A549 (cell line): ENCODE results near the gene BANF2.
"Not testable (repeated sequence)": the region's sequence is repeated elsewhere in the genome, so short reads cannot be mapped to it uniquely, and the experiment has no call there.

Experiments
- BHLHE40 ChIP-seq: IDR thresholded peaks from 2 replicates; pipeline ENCODE4 v1.6.1; 2012; ENCODE audit warnings: low read depth, low read length, inconsistent platforms
- CBX2 ChIP-seq: fragments of 200-600 bp; sonication (generic); IDR thresholded peaks from 2 replicates; pipeline ENCODE4 v1.6.1; 2016; ENCODE audit warnings: low read depth, mild to moderate bottlenecking, borderline replicate concordance
- CHD4 ChIP-seq: fragments of 200-600 bp; sonication (generic); IDR thresholded peaks from 2 replicates; pipeline ENCODE4 v1.6.1; 2016; ENCODE audit warnings: antibody characterized with exemption, mild to moderate bottlenecking, borderline replicate concordance
- EHMT2 ChIP-seq: fragments of 200-600 bp; sonication (generic); IDR thresholded peaks from 2 replicates; pipeline ENCODE4 v1.6.1; 2016; ENCODE audit warnings: antibody characterized with exemption, low read depth, mild to moderate bottlenecking, moderate library complexity
- HEYL ChIP-seq: fragments of 250-450 bp; sonication (Bioruptor Pico); IDR thresholded peaks from 2 replicates; pipeline ENCODE4 v1.8.0; 2021; ENCODE audit warnings: mild to moderate bottlenecking, moderate library complexity
- HOXA7 ChIP-seq: fragments of 250-450 bp; sonication (Bioruptor Pico); IDR thresholded peaks from 2 replicates; pipeline ENCODE4 v1.5.0; 2020; ENCODE audit warnings: mild to moderate bottlenecking, moderate library complexity
- JUN ChIP-seq, 2 experiments: fragments of >200 bp; sonication (Bioruptor Twin); formaldehyde crosslinking; IDR thresholded peaks; 2 replicates in 1 of 2; 3 replicates in 1 of 2; pipeline ENCODE4 v1.6.1; 2016 to 2017
- RFX5 ChIP-seq: fragments of 450-650 bp; IDR thresholded peaks from 2 replicates; pipeline ENCODE4 v1.7.1; 2014; ENCODE audit warnings: antibody characterized with exemption, mild to moderate bottlenecking, moderate library complexity
- ZFP36 ChIP-seq: fragments of 450-650 bp; IDR thresholded peaks from 2 replicates; pipeline ENCODE4 v1.6.1; 2014; ENCODE audit warnings: borderline replicate concordance; ENCODE audit not compliant: partially characterized antibody
- TF ChIP-seq, protein P1 (sequence below): fragments of >200 bp; sonication (Bioruptor Twin); formaldehyde crosslinking; IDR thresholded peaks from 3 replicates; pipeline ENCODE4 v1.5.1; 2016
- TF ChIP-seq, protein P2 (sequence below): IDR thresholded peaks from 2 replicates; pipeline ENCODE4 v1.6.1; 2012
- TF ChIP-seq, protein P3 (sequence below): fragments of 450-650 bp; IDR thresholded peaks from 2 replicates; pipeline ENCODE4 v1.6.1; 2014; ENCODE audit warnings: antibody characterized with exemption
- TF ChIP-seq, protein P4 (sequence below): fragments of 200-600 bp; sonication (generic); IDR thresholded peaks from 2 replicates; pipeline ENCODE4 v1.6.1; 2016; ENCODE audit warnings: antibody characterized with exemption, mild to moderate bottlenecking, moderate library complexity
- TF ChIP-seq, protein P5 (sequence below): fragments of 150-350 bp; IDR thresholded peaks from 2 replicates; pipeline ENCODE4 v1.6.1; 2014; ENCODE audit warnings: low read depth, mild to moderate bottlenecking, low read length

DNA sequence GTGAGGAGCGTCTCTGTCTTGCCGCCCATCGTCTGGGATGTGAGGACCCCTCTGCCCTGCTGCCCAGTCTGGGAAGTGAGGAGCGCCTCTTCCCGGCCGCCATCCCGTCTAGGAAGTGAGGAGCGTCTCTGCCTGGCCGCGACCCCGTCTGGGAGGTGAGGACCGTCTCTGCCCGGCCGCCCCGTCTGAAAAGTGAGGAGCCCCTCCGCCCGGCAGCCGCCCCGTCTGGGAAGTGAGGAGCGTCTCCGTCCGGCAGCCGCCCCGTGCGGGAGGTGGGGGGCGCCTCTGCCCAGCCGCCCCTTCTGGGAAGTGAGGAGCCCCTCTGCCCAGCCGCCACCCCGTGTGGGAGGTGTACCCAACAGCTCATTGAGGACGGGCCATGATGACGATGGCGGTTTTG, 79.2 kb downstream of the BANF2 start:
- TF ChIP-seq ZFP36; BHLHE40; CHD4; EHMT2; CBX2; JUN (IDR thresholded peaks at IDR 0.05); RFX5; HEYL (CRISPR knock-in tag); HOXA7: not testable (repeated sequence)
- TF ChIP-seq, protein P1, sequence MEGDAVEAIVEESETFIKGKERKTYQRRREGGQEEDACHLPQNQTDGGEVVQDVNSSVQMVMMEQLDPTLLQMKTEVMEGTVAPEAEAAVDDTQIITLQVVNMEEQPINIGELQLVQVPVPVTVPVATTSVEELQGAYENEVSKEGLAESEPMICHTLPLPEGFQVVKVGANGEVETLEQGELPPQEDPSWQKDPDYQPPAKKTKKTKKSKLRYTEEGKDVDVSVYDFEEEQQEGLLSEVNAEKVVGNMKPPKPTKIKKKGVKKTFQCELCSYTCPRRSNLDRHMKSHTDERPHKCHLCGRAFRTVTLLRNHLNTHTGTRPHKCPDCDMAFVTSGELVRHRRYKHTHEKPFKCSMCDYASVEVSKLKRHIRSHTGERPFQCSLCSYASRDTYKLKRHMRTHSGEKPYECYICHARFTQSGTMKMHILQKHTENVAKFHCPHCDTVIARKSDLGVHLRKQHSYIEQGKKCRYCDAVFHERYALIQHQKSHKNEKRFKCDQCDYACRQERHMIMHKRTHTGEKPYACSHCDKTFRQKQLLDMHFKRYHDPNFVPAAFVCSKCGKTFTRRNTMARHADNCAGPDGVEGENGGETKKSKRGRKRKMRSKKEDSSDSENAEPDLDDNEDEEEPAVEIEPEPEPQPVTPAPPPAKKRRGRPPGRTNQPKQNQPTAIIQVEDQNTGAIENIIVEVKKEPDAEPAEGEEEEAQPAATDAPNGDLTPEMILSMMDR = not testable (repeated sequence)
- TF ChIP-seq, protein P2, sequence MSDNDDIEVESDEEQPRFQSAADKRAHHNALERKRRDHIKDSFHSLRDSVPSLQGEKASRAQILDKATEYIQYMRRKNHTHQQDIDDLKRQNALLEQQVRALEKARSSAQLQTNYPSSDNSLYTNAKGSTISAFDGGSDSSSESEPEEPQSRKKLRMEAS = not testable (repeated sequence)
- TF ChIP-seq, protein P3, sequence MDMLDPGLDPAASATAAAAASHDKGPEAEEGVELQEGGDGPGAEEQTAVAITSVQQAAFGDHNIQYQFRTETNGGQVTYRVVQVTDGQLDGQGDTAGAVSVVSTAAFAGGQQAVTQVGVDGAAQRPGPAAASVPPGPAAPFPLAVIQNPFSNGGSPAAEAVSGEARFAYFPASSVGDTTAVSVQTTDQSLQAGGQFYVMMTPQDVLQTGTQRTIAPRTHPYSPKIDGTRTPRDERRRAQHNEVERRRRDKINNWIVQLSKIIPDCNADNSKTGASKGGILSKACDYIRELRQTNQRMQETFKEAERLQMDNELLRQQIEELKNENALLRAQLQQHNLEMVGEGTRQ = not testable (repeated sequence)
- TF ChIP-seq, protein P4, sequence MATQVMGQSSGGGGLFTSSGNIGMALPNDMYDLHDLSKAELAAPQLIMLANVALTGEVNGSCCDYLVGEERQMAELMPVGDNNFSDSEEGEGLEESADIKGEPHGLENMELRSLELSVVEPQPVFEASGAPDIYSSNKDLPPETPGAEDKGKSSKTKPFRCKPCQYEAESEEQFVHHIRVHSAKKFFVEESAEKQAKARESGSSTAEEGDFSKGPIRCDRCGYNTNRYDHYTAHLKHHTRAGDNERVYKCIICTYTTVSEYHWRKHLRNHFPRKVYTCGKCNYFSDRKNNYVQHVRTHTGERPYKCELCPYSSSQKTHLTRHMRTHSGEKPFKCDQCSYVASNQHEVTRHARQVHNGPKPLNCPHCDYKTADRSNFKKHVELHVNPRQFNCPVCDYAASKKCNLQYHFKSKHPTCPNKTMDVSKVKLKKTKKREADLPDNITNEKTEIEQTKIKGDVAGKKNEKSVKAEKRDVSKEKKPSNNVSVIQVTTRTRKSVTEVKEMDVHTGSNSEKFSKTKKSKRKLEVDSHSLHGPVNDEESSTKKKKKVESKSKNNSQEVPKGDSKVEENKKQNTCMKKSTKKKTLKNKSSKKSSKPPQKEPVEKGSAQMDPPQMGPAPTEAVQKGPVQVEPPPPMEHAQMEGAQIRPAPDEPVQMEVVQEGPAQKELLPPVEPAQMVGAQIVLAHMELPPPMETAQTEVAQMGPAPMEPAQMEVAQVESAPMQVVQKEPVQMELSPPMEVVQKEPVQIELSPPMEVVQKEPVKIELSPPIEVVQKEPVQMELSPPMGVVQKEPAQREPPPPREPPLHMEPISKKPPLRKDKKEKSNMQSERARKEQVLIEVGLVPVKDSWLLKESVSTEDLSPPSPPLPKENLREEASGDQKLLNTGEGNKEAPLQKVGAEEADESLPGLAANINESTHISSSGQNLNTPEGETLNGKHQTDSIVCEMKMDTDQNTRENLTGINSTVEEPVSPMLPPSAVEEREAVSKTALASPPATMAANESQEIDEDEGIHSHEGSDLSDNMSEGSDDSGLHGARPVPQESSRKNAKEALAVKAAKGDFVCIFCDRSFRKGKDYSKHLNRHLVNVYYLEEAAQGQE = not testable (repeated sequence)
- TF ChIP-seq, protein P5, sequence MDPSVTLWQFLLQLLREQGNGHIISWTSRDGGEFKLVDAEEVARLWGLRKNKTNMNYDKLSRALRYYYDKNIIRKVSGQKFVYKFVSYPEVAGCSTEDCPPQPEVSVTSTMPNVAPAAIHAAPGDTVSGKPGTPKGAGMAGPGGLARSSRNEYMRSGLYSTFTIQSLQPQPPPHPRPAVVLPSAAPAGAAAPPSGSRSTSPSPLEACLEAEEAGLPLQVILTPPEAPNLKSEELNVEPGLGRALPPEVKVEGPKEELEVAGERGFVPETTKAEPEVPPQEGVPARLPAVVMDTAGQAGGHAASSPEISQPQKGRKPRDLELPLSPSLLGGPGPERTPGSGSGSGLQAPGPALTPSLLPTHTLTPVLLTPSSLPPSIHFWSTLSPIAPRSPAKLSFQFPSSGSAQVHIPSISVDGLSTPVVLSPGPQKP = not testable (repeated sequence)
